ENCODE measurements around the gene TRIM4.

The TRIM4 gene

DNA sequence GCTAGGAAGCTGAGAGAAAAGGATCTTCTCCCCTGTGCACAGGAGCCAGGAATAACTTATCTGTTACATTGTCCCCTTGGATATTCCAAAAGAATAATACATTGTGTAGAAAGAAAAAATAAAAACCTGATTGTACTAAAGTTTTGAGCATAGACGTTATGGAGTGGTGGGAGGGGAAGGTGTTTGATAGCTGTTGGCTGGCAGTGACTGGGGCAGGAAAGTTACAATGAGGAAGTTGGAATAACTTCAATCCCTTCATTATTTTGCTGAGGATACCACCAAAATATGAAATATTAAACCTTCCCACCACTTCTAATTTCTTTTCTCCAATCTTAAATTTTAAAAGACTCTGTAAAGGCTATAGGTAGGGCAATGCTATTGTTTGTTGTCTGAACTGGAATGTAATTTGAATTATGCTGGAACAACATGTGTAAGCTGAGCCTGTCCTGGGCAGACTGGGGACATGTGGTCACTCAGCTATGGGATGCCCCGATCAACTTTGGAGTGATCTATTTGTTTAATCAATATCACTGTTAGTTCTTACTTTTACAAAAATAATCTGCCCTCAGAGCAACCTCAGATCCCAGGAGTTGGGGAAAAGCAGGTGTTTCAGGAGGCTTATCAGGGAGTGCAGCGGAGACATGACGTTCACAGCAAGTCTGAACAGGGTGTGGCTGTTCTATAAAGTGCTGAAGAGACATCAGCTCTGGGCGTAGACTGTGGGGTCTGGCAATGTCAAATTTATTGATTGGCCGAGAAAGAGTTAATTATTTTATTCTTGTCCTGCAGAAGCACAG is 70.7 kb downstream of the TRIM4 start:
- Histone ChIP-seq H3K36me3 (ENCODE audit: control insufficient read depth, insufficient read depth, low read length) (no peaks in the 10 kb centered on the region), H3K27me3 (ENCODE audit: control insufficient read depth, insufficient read depth, low read length, poor library complexity, severe bottlenecking) (no peaks in the 10 kb centered on the region), H3K4me1 (ENCODE audit: control insufficient read depth, insufficient read depth, low read length) (no peaks in the 10 kb centered on the region), H3K9me3 (ENCODE audit: control insufficient read depth, low read length) (no peaks in the 10 kb centered on the region), H3K27ac (ENCODE audit: insufficient read depth, low read depth, low read length, poor library complexity, severe bottlenecking) (no peak overlapping the region), H3K4me3 (ENCODE audit: insufficient read depth, low read depth, low read length) (no peak overlapping the region)
- WGBS, 2 experiments, result 87 to 94% methylated on average over 5 to 6 of the region's 6 CpGs

DNA sequence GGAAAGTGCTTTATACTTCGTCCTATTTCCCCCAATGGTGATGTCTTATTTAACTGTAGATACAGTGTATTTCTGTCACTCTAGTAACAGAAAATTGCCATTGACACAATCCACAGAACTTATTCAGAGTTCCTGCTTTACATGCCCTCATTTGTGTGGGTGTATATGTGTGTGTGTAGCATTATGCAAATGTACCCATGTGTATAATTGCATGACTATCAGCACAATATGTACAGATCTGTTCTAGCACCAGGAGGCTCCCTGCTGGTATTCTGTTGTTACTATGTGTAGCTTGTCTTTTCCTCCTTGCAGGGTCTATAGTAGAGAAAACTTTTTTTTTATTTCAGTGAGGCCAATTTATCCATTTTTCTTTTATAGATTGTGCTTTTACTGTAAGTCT is 75.0 kb downstream of the TRIM4 start:
- no peaks in the 10 kb centered on the region for H3K27me3 ChIP-seq (ENCODE audit: control insufficient read depth, insufficient read depth, low read length, poor library complexity, severe bottlenecking)
- H3K4me1 ChIP-seq (ENCODE audit: control insufficient read depth, insufficient read depth, low read length), result peaks cover 2% of the 10 kb centered on the region
- WGBS, 2 experiments, result 80 to 100% methylated on average over 1 of the region's 1 CpG
- H3K4me3 ChIP-seq (ENCODE audit: insufficient read depth, low read depth, low read length), result no peak overlapping the region
- no peak overlapping the region for H3K27ac ChIP-seq (ENCODE audit: insufficient read depth, low read depth, low read length, poor library complexity, severe bottlenecking)
- no peaks in the 10 kb centered on the region for H3K9me3 ChIP-seq (ENCODE audit: control insufficient read depth, low read length)
- H3K36me3 ChIP-seq (ENCODE audit: control insufficient read depth, insufficient read depth, low read length), result no peaks in the 10 kb centered on the region

DNA sequence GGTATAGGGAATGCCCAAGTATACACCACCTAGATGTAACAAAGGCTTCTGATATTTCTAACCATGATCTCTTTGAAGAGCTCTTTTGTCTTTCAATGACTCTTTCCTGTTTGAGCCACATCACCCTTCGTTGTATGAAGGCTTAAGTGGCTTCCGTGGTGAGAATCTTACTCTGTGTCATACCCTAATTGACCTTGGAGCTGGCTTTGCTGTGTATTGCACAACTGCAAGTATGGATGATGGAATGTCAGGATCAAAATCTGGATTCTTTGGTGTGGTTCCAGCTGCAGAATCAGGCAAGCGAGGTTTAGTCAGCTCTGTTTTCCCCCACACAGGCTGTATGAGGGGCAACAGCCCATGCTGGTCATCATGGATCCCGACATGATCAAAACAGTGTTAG is 75.5 kb downstream of the TRIM4 start:
- no peaks in the 10 kb centered on the region for H3K9me3 ChIP-seq (ENCODE audit: control insufficient read depth, low read length)
- no peak overlapping the region for H3K27ac ChIP-seq (ENCODE audit: insufficient read depth, low read depth, low read length, poor library complexity, severe bottlenecking)
- H3K27me3 ChIP-seq (ENCODE audit: control insufficient read depth, insufficient read depth, low read length, poor library complexity, severe bottlenecking), result no peaks in the 10 kb centered on the region
- WGBS, 2 experiments, result 90 to 96% methylated on average over 3 to 4 of the region's 4 CpGs
- no peak overlapping the region for H3K4me3 ChIP-seq (ENCODE audit: insufficient read depth, low read depth, low read length)
- peaks cover 4% of the 10 kb centered on the region for H3K4me1 ChIP-seq (ENCODE audit: control insufficient read depth, insufficient read depth, low read length)
- H3K36me3 ChIP-seq (ENCODE audit: control insufficient read depth, insufficient read depth, low read length), result no peaks in the 10 kb centered on the region

DNA sequence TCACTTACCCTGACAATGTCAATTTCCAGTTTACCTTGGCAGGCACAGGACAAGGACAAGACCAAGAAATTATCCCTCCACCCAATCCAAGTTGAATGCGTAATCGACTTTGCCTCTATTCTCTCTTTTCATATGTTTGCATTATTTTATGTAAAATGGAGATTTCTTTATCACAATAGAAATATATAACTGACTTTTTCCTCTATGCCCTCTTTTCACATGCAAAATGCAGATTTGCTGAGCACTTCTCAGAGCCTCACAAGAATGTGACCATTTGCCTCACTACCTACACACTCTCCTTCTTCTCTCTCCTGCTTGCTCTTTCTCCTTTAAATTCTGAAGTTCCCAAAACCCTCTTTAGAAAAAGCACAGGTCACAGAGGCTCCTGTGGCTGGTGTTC is 76.4 kb downstream of the TRIM4 start:
- peaks cover 4% of the 10 kb centered on the region for H3K4me1 ChIP-seq (ENCODE audit: control insufficient read depth, insufficient read depth, low read length)
- no peak overlapping the region for H3K27ac ChIP-seq (ENCODE audit: insufficient read depth, low read depth, low read length, poor library complexity, severe bottlenecking)
- 94% methylated on average over 2 of the region's 2 CpGs; no CpG with 5 or more reads in 1 of the 2 experiments for WGBS, 2 experiments
- H3K27me3 ChIP-seq (ENCODE audit: control insufficient read depth, insufficient read depth, low read length, poor library complexity, severe bottlenecking), result no peaks in the 10 kb centered on the region
- no peak overlapping the region for H3K4me3 ChIP-seq (ENCODE audit: insufficient read depth, low read depth, low read length)
- no peaks in the 10 kb centered on the region for H3K36me3 ChIP-seq (ENCODE audit: control insufficient read depth, insufficient read depth, low read length)
- H3K9me3 ChIP-seq (ENCODE audit: control insufficient read depth, low read length), result no peaks in the 10 kb centered on the region

Data from ectodermal cell (in vitro differentiated cells).